Measurements from ENCODE around the gene SORT1.
A peak's percentile ranks its signal among the peaks of the same experiment; 100 is the strongest.

SORT1 gene

GRCh38 chr1:109275706-109276345 is 121.9 kb downstream of the SORT1 start (continued):
- TF ChIP-seq PATZ1 (CRISPR knock-in tag; IDR thresholded peaks at IDR 0.05; ENCODE audit: borderline replicate concordance): no peak

DNA sequence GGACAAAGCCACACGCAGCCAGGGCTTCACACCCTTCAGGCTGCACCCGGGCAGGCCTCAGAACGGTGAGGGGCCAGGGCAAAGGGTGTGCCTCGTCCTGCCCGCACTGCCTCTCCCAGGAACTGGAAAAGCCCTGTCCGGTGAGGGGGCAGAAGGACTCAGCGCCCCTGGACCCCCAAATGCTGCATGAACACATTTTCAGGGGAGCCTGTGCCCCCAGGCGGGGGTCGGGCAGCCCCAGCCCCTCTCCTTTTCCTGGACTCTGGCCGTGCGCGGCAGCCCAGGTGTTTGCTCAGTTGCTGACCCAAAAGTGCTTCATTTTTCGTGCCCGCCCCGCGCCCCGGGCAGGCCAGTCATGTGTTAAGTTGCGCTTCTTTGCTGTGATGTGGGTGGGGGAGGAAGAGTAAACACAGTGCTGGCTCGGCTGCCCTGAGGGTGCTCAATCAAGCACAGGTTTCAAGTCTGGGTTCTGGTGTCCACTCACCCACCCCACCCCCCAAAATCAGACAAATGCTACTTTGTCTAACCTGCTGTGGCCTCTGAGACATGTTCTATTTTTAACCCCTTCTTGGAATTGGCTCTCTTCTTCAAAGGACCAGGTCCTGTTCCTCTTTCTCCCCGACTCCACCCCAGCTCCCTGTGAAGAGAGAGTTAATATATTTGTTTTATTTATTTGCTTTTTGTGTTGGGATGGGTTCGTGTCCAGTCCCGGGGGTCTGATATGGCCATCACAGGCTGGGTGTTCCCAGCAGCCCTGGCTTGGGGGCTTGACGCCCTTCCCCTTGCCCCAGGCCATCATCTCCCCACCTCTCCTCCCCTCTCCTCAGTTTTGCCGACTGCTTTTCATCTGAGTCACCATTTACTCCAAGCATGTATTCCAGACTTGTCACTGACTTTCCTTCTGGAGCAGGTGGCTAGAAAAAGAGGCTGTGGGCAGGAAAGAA is 122.9 kb downstream of the SORT1 start:
- ATAC-seq: peak; percentile 57
- TF ChIP-seq CSDC2 (CRISPR knock-in tag; IDR thresholded peaks at IDR 0.05) (no peak), ZFP30 (CRISPR knock-in tag; IDR thresholded peaks at IDR 0.05) (no peak), ESRRG (CRISPR knock-in tag; IDR thresholded peaks at IDR 0.05) (no peak), ZNF70 (CRISPR knock-in tag; IDR thresholded peaks at IDR 0.05) (no peak), BACH2 (CRISPR knock-in tag; IDR thresholded peaks at IDR 0.05; ENCODE audit: borderline replicate concordance) (no peak), PATZ1 (CRISPR knock-in tag; IDR thresholded peaks at IDR 0.05; ENCODE audit: borderline replicate concordance) (no peak), TOX (CRISPR knock-in tag; IDR thresholded peaks at IDR 0.05; ENCODE audit: borderline replicate concordance) (no peak), CSRNP3 (CRISPR knock-in tag; IDR thresholded peaks at IDR 0.05) (no peak), ZFP3 (CRISPR knock-in tag; IDR thresholded peaks at IDR 0.05) (no peak), TCF4 (CRISPR knock-in tag; IDR thresholded peaks at IDR 0.05; ENCODE audit: borderline replicate concordance) (no peak)
- TF ChIP-seq, protein P1, sequence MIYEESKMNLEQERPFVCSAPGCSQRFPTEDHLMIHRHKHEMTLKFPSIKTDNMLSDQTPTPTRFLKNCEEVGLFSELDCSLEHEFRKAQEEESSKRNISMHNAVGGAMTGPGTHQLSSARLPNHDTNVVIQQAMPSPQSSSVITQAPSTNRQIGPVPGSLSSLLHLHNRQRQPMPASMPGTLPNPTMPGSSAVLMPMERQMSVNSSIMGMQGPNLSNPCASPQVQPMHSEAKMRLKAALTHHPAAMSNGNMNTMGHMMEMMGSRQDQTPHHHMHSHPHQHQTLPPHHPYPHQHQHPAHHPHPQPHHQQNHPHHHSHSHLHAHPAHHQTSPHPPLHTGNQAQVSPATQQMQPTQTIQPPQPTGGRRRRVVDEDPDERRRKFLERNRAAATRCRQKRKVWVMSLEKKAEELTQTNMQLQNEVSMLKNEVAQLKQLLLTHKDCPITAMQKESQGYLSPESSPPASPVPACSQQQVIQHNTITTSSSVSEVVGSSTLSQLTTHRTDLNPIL (CRISPR knock-in tag; IDR thresholded peaks at IDR 0.05; ENCODE audit: low read depth): no peak
- TF ChIP-seq, protein P2, sequence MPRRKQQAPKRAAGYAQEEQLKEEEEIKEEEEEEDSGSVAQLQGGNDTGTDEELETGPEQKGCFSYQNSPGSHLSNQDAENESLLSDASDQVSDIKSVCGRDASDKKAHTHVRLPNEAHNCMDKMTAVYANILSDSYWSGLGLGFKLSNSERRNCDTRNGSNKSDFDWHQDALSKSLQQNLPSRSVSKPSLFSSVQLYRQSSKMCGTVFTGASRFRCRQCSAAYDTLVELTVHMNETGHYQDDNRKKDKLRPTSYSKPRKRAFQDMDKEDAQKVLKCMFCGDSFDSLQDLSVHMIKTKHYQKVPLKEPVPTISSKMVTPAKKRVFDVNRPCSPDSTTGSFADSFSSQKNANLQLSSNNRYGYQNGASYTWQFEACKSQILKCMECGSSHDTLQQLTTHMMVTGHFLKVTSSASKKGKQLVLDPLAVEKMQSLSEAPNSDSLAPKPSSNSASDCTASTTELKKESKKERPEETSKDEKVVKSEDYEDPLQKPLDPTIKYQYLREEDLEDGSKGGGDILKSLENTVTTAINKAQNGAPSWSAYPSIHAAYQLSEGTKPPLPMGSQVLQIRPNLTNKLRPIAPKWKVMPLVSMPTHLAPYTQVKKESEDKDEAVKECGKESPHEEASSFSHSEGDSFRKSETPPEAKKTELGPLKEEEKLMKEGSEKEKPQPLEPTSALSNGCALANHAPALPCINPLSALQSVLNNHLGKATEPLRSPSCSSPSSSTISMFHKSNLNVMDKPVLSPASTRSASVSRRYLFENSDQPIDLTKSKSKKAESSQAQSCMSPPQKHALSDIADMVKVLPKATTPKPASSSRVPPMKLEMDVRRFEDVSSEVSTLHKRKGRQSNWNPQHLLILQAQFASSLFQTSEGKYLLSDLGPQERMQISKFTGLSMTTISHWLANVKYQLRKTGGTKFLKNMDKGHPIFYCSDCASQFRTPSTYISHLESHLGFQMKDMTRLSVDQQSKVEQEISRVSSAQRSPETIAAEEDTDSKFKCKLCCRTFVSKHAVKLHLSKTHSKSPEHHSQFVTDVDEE (CRISPR knock-in tag; IDR thresholded peaks at IDR 0.05): no peak

- TF ChIP-seq RARB (CRISPR knock-in tag; IDR thresholded peaks at IDR 0.05) (no peak), GLIS3 (CRISPR knock-in tag; IDR thresholded peaks at IDR 0.05) (no peak), CSRNP3 (CRISPR knock-in tag; IDR thresholded peaks at IDR 0.05) (no peak), OSR1 (CRISPR knock-in tag; IDR thresholded peaks at IDR 0.05) (no peak), ZNF565 (CRISPR knock-in tag; conservative IDR thresholded peaks at IDR 0.05; ENCODE audit: low read depth) (no peak), ZFP3 (CRISPR knock-in tag; IDR thresholded peaks at IDR 0.05) (no peak), SNAI2 (CRISPR knock-in tag; IDR thresholded peaks at IDR 0.05) (no peak), ISL1 (CRISPR knock-in tag; IDR thresholded peaks at IDR 0.05) (no peak), ZNF8 (CRISPR knock-in tag; IDR thresholded peaks at IDR 0.05) (no peak), ESRRG (CRISPR knock-in tag; IDR thresholded peaks at IDR 0.05) (no peak), ZNF70 (CRISPR knock-in tag; IDR thresholded peaks at IDR 0.05) (no peak), TOX (CRISPR knock-in tag; IDR thresholded peaks at IDR 0.05; ENCODE audit: borderline replicate concordance) (no peak), PPARA (CRISPR knock-in tag; IDR thresholded peaks at IDR 0.05; ENCODE audit: borderline replicate concordance) (no peak)
- no peak for ATAC-seq
Measured at GRCh38 chr1:109273570-109274288, 124.0 kb downstream of the SORT1 start.

Measured in SK-N-SH treated with all-trans-retinoic acid at 6 μM for 48 hours (cell line).